ENCODE data around the gene PPIP5K2. TPM values are rescaled to one million over a fixed set of nuclear protein-coding genes. Genes with fewer than 3 reads are reported as not detected.

Gene PPIP5K2
- total RNA-seq, 2 experiments from 2014 or later, result 35.8 to 45.0 TPM

DNA sequence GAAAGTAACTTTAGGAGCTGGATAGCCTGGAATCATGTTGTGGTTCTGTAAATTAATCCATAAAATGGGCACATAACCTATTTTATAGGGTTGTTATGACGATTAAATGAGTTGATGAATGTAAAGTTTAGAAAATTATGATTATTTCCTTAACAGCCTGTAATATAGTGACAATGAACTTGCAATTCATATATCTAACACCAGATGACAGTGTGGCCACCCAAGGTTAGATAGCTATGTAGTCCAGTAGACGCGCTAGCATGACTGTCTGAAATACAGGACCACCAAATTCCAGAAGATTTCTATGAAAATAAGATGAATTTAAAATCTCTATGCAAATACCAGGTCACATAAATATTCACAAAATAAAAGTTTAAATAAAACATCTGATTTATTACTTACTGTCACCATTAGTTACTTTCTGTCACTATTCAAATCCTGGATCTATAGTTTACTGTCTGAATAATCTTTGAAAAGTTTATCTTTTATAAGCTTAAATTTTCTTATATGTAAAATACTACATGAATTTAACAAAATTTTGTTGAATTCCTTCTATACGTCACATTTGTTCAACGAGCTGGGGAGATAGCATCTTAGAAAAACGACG is 112.4 kb downstream of the PPIP5K2 start:
- CTCF ChIA-PET, result interaction anchor here (0.5 to 2.1 kb wide), 7 partner anchors 8 to 351 kb away, joined by 3 to 28 read pairs (median 4); no protein-coding TSS in a partner anchor
- Mint-ChIP-seq H3K36me3 (ENCODE audit: low read depth) (no peaks in the 10 kb centered on the region), H3K27me3 (ENCODE audit: low read depth) (peaks cover 15% of the 10 kb centered on the region), H3K9me3 (no peaks in the 10 kb centered on the region), H3K4me1 (ENCODE audit: low read depth) (no peaks in the 10 kb centered on the region), H3K4me3 (no peak overlapping the region), H3K27ac (no peak overlapping the region)
- intact Hi-C loops (cut with micrococcal nuclease), result loop anchor here (1.0 kb wide), 1 partner anchor 243 kb away; no protein-coding TSS in a partner anchor
- DNase-seq, result peak; percentile 15

DNA sequence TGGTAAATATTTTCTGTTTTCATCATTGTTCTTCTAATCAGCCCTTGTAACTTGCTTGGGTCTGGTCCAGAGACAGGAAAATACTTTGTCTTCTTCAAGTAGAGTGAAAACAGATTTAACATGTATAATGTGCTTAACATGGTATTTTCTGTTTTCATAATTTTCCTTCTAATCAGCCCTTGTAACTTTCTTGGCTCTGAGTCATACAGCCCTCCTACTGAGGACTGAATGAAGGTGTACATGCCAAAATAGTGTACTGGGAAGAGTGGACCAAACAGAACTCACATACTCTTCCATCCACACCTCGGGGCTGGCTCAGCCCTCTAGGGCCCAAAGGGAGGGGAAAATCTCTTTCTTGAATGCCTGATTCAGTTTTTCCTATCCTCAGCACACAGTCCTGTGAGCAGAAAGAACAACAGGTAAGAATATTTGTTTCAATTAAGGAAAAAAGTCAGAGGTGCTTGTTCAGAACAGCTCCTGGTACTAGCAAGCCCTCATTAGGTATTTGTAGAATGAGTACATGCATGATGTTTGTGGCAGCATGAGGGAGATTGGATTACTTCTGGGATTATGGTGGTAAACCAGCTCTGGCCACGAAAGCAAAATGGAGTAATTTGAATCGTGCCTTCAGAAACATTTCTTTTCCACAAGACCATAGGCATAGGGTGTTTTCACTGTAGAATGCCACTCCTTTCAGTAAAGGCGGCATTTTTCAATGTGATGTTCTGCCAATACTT is 114.3 kb downstream of the PPIP5K2 start:
- no peak for DNase-seq
- Mint-ChIP-seq H3K27ac (no peak overlapping the region), H3K27me3 (ENCODE audit: low read depth) (peaks cover 14% of the 10 kb centered on the region), H3K9me3 (peaks cover 1% of the 10 kb centered on the region), H3K4me3 (no peak overlapping the region), H3K36me3 (ENCODE audit: low read depth) (no peaks in the 10 kb centered on the region), H3K4me1 (ENCODE audit: low read depth) (no peaks in the 10 kb centered on the region)
- CTCF ChIA-PET, result no interaction called here
- intact Hi-C loops (cut with micrococcal nuclease), result no loop called here

DNA sequence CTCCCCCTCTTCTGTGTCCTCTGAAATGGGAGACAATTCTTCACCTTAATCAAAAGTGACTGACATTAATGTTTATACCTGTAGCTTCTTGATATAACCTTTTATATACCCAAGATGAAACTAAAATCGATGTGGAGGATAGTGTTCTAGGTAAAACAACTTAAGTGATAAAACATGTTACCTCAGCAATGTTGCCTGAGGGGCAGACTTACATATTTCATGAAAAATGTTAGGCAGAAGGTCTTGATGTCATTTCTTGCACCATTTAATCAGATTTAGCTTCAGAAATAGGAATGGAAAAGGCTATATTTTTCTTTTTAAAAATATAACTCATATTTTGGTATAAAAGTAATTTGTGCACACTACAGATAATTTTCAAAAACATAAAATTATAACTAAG is 115.8 kb downstream of the PPIP5K2 start:
- Mint-ChIP-seq H3K4me3 (no peak overlapping the region), H3K27me3 (ENCODE audit: low read depth) (peaks cover 11% of the 10 kb centered on the region), H3K36me3 (ENCODE audit: low read depth) (no peaks in the 10 kb centered on the region), H3K4me1 (ENCODE audit: low read depth) (no peaks in the 10 kb centered on the region), H3K9me3 (peaks cover 4% of the 10 kb centered on the region), H3K27ac (no peak overlapping the region)
- no peak for DNase-seq
- CTCF ChIA-PET, result no interaction called here
- intact Hi-C loops (cut with micrococcal nuclease), result no loop called here

DNA sequence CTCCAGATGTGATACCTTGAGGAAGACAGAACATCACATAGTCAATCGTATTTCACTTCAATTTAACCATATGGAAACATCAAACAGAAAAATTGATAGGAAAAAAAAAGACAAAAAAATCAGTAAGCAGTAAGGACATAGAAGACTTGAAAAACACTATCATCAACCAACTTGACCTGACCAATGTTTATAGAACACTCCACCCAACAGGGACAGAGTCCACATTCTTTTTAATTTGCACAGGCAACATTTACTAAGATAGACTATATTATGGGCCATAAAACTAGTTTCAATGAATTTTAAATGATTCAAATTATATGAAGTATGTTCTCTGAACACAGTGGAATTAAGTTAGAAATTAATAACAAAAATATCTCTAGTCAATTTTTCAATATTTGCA is 117.7 kb downstream of the PPIP5K2 start:
- Mint-ChIP-seq H3K4me3 (no peak overlapping the region), H3K27ac (no peak overlapping the region), H3K9me3 (peaks cover 4% of the 10 kb centered on the region), H3K4me1 (ENCODE audit: low read depth) (no peaks in the 10 kb centered on the region), H3K36me3 (ENCODE audit: low read depth) (no peaks in the 10 kb centered on the region), H3K27me3 (ENCODE audit: low read depth) (peaks cover 15% of the 10 kb centered on the region)
- intact Hi-C loops (cut with micrococcal nuclease), result no loop called here
- DNase-seq, result no peak
- CTCF ChIA-PET, result no interaction called here

DNA sequence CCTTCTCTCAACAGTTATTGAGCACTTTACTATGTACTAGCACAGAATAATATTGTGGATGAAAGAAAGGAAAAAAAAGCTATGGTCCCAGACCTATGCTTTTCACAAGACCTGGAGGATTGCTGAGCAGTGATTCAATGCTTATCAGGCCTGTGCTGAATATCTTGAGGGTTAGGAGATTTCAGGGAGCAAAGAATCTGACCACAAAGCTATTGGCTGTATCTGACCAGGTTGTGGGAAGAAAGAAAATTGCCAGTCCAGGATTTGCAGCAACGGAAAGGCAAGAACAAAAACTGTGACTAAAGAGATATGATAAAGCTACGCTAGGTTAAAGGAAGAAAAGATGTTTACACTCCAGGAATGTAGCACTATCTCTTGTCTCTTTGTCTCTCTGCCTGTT is 123.6 kb downstream of the PPIP5K2 start:
- intact Hi-C loops (cut with micrococcal nuclease), result no loop called here
- Mint-ChIP-seq H3K27me3 (ENCODE audit: low read depth) (peaks cover 20% of the 10 kb centered on the region), H3K4me3 (no peak overlapping the region), H3K9me3 (peaks cover 4% of the 10 kb centered on the region), H3K36me3 (ENCODE audit: low read depth) (no peaks in the 10 kb centered on the region), H3K4me1 (ENCODE audit: low read depth) (peaks cover 4% of the 10 kb centered on the region), H3K27ac (no peak overlapping the region)
- DNase-seq, result no peak
- CTCF ChIA-PET, result interaction anchor here (2.3 kb wide), 1 partner anchor 11 kb away, joined by 7 read pairs; no protein-coding TSS in a partner anchor

- Mint-ChIP-seq H3K27ac (no peak overlapping the region), H3K4me3 (no peak overlapping the region), H3K36me3 (ENCODE audit: low read depth) (no peaks in the 10 kb centered on the region), H3K4me1 (ENCODE audit: low read depth) (peaks cover 4% of the 10 kb centered on the region), H3K27me3 (ENCODE audit: low read depth) (peaks cover 24% of the 10 kb centered on the region), H3K9me3 (peaks cover 2% of the 10 kb centered on the region)
- DNase-seq, result no peak
- intact Hi-C loops (cut with micrococcal nuclease), result no loop called here
- CTCF ChIA-PET, result no interaction called here
These were observed 124.3 kb downstream of the PPIP5K2 start for GRCh38 chr5:103244398-103244797.

DNA sequence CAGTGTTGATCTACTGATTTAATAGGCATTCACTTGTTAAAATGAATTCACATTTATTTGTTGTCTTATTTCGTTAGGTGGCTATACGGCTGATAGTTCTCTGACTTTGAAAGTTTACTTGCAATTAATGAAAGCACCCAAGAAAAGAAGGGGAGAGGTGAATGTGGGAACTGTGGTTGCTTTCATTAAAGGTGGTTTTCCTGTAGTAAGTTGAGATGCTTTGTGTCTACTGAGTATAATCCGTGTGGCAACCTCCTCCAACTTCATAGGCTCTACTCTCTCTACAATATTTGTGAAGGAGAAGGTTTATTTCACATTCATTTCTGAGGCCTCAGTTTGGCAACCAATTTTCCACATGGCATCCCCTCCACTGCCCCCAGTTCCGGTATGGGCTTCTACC is 125.7 kb downstream of the PPIP5K2 start:
- no peak for DNase-seq
- no peak overlapping the region for H3K27ac Mint-ChIP-seq
- H3K4me1 Mint-ChIP-seq (ENCODE audit: low read depth), result peaks cover 4% of the 10 kb centered on the region
- intact Hi-C loops (cut with micrococcal nuclease), result no loop called here
- peaks cover 26% of the 10 kb centered on the region for H3K27me3 Mint-ChIP-seq (ENCODE audit: low read depth)
- H3K36me3 Mint-ChIP-seq (ENCODE audit: low read depth), result no peaks in the 10 kb centered on the region
- H3K4me3 Mint-ChIP-seq, result no peak overlapping the region
- H3K9me3 Mint-ChIP-seq, result no peaks in the 10 kb centered on the region
- CTCF ChIA-PET, result no interaction called here

DNA sequence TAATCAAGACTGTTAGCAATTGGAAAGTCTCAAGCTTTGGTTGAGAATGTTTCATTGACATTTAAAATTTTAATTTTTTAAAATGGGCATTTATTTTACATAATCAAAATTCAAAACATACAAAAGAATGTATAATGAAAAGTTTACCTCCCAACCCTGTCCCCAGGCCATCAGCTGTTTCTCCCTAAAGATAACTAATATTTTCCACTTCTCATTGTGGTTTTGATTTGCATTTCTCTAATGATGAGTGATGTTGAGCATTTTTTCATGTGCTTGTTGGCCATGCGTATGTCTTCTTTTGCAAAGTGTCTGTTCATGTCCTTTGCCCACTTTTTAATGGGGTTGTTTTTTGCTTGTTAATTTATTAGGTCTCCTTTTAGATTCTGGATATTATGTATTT is 127.0 kb downstream of the PPIP5K2 start:
- no peak for DNase-seq
- Mint-ChIP-seq H3K27ac (no peak overlapping the region), H3K9me3 (no peaks in the 10 kb centered on the region), H3K36me3 (ENCODE audit: low read depth) (no peaks in the 10 kb centered on the region), H3K4me3 (no peak overlapping the region), H3K27me3 (ENCODE audit: low read depth) (peaks cover 29% of the 10 kb centered on the region), H3K4me1 (ENCODE audit: low read depth) (peaks cover 4% of the 10 kb centered on the region)
- CTCF ChIA-PET, result interaction anchor here (0.5 to 1.5 kb wide), 2 partner anchors 42 to 70 kb away, joined by 3 to 4 read pairs; no protein-coding TSS in a partner anchor
- intact Hi-C loops (cut with micrococcal nuclease), result no loop called here

DNA sequence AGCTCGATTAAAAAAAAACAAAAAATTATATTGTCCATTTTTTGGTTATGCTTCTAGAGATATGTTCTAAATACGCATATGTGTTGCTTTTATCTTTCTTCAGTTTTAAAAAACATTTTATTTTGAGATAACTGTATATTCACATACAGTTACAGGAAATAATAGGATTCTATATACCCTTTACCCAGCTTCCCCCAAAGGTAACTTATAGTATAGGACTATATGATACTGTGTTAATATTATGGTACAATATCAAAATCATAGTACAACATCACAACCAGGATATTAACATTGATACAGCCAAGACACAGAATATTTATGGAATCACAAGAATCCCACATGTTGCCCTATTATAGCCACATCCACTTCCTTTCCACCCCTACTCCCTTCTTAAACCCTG is 129.0 kb downstream of the PPIP5K2 start:
- peaks cover 23% of the 10 kb centered on the region for H3K27me3 Mint-ChIP-seq (ENCODE audit: low read depth)
- DNase-seq, result no peak
- no peaks in the 10 kb centered on the region for H3K36me3 Mint-ChIP-seq (ENCODE audit: low read depth)
- no peaks in the 10 kb centered on the region for H3K9me3 Mint-ChIP-seq
- peaks cover 4% of the 10 kb centered on the region for H3K4me1 Mint-ChIP-seq (ENCODE audit: low read depth)
- CTCF ChIA-PET, result no interaction called here
- H3K4me3 Mint-ChIP-seq, result no peak overlapping the region
- intact Hi-C loops (cut with micrococcal nuclease), result no loop called here
- H3K27ac Mint-ChIP-seq, result no peak overlapping the region

DNA sequence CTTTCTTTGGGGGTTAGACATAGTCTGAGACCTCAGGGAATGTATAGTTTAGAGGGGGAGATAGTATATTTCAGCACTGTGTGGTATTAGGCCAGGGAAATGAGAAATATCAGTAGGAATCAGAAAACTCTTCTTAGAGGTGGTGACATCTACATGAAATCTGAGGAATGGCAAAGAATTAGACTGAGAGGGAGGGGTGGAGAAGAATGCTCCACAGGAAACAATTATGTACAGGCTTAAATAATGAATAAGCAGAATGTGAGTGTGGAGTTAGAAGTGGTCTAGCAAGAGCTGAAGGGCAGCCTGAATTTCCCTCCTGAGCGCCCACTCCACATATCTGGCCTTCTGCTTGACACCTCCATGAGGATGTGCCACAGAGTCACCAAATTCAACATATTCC is 134.8 kb downstream of the PPIP5K2 start:
- peaks cover 4% of the 10 kb centered on the region for H3K4me1 Mint-ChIP-seq (ENCODE audit: low read depth)
- intact Hi-C loops (cut with micrococcal nuclease), result no loop called here

GRCh38 chr5:103255691-103256090 is 135.6 kb downstream of the PPIP5K2 start:
- Mint-ChIP-seq H3K4me1 (ENCODE audit: low read depth) (peaks cover 8% of the 10 kb centered on the region), H3K27me3 (ENCODE audit: low read depth) (peaks cover 10% of the 10 kb centered on the region), H3K27ac (no peak overlapping the region), H3K36me3 (ENCODE audit: low read depth) (peaks cover 3% of the 10 kb centered on the region), H3K4me3 (no peak overlapping the region), H3K9me3 (no peaks in the 10 kb centered on the region)
- no peak for DNase-seq
- CTCF ChIA-PET, result no interaction called here
- intact Hi-C loops (cut with micrococcal nuclease), result no loop called here

More for the DNA sequence above, 134.8 kb downstream of the PPIP5K2 start:
- no peaks in the 10 kb centered on the region for H3K9me3 Mint-ChIP-seq
- DNase-seq, result no peak
- no peak overlapping the region for H3K4me3 Mint-ChIP-seq
- CTCF ChIA-PET, result no interaction called here
- H3K27ac Mint-ChIP-seq, result no peak overlapping the region
- H3K27me3 Mint-ChIP-seq (ENCODE audit: low read depth), result peaks cover 10% of the 10 kb centered on the region
- peaks cover 2% of the 10 kb centered on the region for H3K36me3 Mint-ChIP-seq (ENCODE audit: low read depth)

DNA sequence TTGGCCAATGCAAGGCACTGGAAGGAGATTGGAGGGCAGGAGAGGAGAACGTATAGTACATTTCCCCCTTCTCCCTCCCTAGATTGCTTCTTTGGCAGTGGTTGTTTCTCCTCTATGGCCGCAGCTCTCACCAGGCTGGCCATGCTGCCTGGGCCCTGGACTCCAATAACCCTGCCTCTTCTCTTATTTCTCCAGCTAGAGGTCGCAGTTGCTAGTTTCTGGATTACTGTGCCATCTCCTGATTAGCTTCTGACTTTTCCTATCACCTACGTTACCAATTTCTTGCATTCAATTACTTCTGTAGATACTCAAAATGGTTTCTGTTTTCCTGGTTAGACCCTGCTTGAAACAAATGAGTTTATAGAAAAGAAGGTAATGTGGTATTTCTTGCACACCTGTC is 136.1 kb downstream of the PPIP5K2 start:
- CTCF ChIA-PET, result no interaction called here
- Mint-ChIP-seq H3K4me3 (no peak overlapping the region), H3K27ac (no peak overlapping the region)

More for the DNA sequence above, 136.1 kb downstream of the PPIP5K2 start:
- Mint-ChIP-seq H3K36me3 (ENCODE audit: low read depth) (peaks cover 3% of the 10 kb centered on the region), H3K4me1 (ENCODE audit: low read depth) (peaks cover 13% of the 10 kb centered on the region), H3K9me3 (no peaks in the 10 kb centered on the region), H3K27me3 (ENCODE audit: low read depth) (peaks cover 6% of the 10 kb centered on the region)
- intact Hi-C loops (cut with micrococcal nuclease), result no loop called here
- no peak for DNase-seq
